HT1080 (cell line): ENCODE measurements around the gene SPATA1. TPM values are rescaled to one million over a fixed set of nuclear protein-coding genes. Genes with fewer than 3 reads are reported as not detected.

ENCODE experiments used
- DNase-seq: peaks from one replicate; pipeline ENCODE4 v3.0.0-alpha.2; 2015; ENCODE audit warnings: low read depth
- polyA plus RNA-seq, 2 experiments: library from polyadenylated mRNA; depleted of rRNA; stranded (reverse); fragments of >200 nt; gene quantifications; 2 replicates each; pipeline ENCODE4 v1.2.3, GENCODE V29; 2015
- total RNA-seq: library from RNA; depleted of rRNA; stranded (reverse); fragments of >200 nt; shearing (Covaris generic); gene quantifications from 2 replicates; pipeline ENCODE4 v1.2.3, GENCODE V29; 2014; rRNA removed

SPATA1 gene, protein sequence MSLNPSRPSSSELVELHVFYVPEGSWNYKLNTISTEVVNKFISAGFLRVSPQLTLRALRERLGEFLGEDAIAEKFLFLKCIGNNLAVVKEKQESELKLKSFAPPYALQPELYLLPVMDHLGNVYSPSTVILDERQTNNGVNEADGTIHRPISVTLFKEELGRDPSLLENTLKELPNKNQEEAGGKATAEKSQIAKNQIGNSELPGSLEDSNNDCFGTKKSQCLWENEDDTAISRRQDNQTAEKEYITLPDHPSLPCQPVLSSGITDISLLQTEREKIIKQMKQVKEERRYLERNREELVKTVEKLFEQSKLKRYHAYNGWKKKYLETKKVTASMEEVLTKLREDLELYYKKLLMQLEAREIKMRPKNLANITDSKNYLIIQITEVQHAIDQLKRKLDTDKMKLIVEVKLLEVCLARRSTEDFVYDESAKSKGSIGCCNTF
- 0.20 TPM in 1 of 2 replicates, not detected in the other for total RNA-seq
- 1.6 TPM in 1 of 2 replicates, not detected in the other for polyA plus RNA-seq (2015; cell fraction: cytosol; rRNA removed)
- 1.8 TPM in 1 of 2 replicates, not detected in the other for polyA plus RNA-seq (2015; cell fraction: nucleus; rRNA removed)

DNA sequence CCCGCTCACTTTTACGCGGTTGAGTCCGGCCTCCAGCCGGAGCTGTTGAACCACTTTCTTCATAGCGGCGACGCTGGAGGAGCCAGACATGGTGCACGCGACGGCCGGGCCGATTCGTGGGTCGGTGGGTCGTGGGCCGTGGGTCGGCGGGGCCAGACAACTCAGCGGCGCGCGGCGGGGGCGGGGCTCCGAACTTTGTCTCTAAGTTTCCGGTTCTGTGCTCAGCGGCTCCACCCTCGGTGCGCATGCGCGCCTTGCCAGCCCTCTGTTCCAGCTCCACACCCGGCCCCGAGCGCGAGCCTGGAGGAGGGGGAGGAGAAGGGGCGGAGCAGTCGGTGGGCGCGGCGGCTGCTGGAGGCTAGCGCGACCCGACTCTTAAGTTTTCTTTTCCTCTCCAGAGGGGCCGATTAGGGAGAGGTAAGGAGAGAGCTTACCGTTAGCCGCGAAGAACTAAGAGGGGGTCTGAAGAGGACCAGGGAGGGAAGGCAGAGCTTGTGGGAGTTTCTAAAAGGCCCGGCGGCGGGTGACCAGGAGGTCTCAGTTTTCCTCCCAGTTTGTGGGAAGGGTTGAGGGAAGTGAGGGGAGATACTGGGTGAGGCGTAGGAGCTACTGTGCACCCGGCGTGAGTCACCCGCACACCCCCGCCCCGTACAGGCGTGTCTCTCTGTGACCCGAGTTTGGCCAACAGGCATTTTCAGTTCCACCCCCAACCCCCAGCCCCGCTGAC lies at the start of gene SPATA1, which contains the start of gene GNG5:
Gene SPATA1 (plus strand): TSS at position 385 of the 727 bp plus-strand sequence. CDS start 9,974 bp downstream, outside the sequence.
Gene GNG5 (minus strand): TSS at position 580 of the 727 bp plus-strand sequence. CDS start 490 bp downstream, at position 90.
- DNase-seq = peak; percentile 95

DNA sequence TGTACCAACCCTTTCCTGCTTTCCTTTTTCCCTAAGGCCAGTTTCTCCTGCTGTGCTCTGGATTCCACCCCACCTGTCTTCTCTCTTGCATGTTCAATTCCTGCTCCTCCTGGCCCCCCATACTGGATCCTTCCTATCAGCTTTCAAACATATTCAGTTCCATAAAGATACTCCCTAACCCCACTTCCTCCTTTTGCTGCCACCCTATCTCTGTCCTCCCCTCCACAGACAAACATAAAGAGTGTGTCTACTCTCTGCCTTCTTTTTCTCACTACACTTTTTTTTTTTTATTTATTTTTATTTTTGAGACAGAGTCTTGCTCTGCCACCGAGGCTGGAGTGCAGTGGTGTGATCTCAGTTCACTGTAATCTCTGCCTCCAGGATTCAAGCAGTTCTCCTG lies 44.1 kb upstream of the SPATA1 start:
- no peak for DNase-seq

DNA sequence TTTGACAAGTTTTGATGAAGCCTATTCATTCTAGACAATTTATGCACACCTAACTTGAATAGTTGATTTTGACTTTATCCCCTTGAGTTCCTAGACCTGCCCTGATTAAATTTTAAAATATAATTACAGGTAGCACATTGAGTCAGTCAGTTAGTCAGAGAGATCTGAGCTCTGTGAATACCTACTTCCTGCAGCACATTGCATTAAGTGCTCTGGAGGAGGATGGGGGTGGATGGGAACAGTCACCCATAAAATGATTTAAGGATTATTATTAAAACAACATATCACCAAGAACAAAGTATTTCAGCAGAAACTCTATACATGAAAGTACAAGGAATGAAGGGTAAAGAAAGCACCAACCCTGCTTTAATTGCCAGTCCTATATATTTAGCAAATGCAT lies 38.9 kb upstream of the SPATA1 start:
- DNase-seq = no peak

DNA sequence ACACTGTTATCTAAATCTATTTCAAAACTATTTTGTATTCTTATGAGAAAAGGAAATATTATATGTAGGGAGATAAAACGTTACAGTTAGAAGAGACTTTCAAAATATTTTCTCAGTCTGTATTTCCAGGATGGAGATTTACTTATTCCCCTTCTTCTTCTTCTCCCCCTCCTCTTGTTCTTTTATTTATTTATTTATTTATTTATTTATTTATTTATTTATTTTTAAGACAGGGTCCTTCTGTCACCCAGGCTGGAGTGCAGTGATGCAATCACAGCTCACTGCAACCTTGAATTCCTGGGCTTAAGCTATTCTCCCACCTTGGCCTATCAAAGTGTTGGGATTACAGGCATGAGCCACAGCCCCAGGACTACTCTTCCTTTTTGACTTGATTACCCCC lies 30.0 kb upstream of the SPATA1 start:
- DNase-seq = no peak

DNA sequence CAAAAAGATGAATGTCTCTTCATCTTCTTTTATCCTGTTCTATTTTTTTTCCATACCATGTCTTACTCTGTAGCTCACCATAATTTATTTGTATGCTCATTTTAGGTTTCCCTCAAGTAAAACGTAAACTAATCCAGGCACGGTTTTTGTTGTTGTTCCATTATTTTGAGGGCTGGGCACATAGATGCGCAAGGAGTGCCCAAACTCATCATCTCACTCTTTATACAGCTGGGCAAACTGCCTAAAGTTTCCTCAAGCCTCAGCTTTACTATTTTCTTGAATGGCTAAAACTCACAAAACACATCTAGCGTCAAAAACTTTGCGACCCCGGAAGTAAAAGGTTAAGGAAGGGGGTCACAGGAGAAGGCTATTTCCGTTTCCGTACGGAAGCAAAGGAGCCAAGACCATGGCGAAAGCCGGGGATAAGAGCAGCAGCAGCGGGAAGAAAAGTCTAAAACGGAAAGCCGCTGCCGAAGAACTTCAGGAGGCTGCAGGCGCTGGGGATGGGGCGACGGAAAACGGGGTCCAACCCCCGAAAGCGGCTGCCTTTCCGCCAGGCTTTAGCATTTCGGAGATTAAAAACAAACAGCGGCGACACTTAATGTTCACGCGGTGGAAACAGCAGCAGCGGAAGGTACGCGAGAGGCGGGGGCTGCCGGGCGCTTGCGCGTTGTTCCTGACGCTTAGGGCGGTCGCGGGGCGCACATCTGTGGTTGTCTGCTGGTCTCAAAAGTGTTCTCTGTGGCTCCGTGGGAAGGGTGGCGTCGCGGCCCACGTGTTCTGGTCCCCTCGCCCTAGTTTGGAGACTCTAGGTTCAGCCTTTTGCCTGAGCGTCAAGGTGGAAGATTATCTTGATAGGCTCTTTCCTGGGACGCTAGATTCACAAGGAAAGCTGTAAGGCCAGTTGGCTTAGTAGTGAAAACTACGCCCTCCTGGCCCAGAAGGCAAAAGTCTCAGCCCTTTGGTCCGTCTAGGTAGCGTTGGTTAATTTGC lies 27.0 kb upstream of the SPATA1 start, which contains the start of gene RPF1:
Gene RPF1 (plus strand): TSS at position 391 of the 993 bp plus-strand sequence. CDS start 16 bp downstream, at position 407.
- DNase-seq = peak; percentile 78

DNA sequence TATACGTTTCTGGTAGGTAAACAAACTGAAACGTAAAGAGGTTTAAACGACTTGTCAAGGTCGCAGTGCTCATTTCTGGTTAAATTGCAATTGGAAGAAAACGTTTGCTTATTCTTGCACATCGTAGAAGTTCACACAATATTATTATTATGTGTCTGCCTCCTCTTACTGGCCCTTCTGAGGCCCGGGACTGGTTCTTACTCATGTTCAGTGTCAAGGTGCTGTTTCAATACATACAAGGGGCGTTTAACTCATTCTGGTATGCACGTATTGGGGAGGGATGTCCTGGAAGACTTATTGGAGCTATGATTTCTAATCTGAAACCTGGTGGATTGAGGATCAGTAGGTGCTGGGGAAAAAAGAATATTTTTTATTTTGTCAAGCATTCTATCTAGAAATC lies 26.2 kb upstream of the SPATA1 start:
- DNase-seq = no peak

DNA sequence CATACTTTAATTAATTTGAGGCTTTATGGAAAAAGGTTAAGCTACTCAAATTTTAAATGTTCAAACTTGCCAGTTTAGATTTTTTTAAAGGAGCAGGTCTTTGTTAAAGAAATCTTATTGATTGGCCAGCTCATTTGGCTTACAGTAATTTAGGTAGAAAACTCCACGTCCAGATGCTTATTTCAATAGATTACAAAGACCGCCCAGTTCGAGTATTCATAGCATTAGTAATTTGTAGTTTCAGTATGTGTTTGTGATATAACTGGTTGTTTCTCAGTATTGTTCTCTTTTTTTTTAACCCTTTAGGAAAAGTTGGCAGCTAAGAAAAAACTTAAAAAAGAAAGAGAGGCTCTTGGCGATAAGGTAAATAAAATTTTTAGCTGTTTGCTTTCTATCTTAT lies 25.5 kb upstream of the SPATA1 start:
- no peak for DNase-seq

DNA sequence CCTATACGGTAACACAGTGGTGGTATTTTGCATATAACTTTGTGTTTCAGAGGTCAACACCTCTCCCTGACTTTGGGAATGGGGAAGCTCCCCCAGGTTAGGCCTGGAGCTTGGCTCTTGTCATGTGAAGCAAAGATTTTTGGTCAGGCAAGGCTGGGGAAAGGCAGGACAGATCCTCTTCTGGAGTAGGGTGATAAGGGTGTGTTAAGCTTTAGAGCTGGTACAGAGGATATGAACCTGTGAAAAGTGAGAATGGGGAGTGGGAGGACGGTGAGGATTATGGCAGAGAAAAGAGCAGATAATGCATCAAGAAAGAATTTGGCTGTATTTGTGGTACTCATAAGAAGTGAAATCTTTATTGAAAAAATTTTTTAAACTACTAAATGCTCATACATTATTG lies 24.9 kb upstream of the SPATA1 start:
- DNase-seq = no peak

DNA sequence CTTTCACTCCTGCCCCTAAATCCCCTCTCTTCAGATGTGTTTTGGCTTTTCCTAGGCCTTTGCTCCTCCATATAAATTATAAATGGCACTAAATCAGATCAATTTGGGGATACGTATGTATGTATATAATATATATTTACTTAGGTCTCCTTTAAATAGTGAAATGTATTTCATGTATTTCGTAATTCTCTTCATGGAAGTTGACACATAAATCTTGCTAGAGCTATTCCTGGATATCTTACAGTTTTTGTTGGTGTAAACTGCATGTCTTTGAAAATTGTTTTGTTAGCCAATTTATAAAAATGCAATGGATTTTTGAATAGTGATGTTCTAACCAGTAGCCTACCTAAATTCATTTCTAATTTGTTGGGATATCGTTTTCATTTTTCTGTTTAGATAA lies 18.1 kb upstream of the SPATA1 start:
- no peak for DNase-seq

DNA sequence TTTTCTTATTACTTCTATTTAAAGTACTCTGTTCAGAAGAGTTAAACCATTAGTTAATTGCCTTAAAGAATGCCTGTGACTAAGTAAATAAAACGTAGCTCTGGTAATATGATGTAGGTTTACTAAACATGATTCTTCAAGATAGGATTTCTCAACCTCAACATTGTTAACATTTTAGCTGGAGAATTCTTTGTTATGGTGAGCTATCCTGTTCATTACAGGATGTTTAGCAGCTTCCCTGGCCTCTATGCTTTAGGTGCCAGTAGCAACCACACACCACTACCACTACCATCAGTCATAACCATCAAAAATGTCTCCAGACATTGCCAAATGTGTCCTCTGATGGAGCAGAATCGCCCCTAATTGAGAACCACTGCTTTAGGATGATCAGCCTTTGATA lies 16.4 kb upstream of the SPATA1 start:
- no peak for DNase-seq

DNA sequence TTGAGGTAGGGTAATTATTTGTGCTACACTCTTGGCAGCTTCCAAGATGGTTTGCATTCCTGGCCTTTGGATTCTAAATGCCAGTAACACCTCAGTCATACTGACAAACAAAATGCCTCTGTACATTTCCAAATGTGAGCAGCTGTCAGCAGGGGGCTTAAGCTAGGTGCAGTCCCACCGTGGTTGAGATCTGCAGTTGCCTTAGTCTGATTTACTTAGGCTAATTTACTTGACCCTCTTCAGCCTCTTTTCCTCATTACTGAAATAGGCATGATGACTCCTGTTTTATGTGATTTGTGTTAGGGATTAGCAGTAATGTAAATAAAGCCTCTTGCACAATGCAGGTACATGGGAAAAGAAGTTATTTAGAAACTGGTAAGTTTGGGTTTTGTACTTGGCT lies 13.5 kb upstream of the SPATA1 start:
- DNase-seq = no peak

DNA sequence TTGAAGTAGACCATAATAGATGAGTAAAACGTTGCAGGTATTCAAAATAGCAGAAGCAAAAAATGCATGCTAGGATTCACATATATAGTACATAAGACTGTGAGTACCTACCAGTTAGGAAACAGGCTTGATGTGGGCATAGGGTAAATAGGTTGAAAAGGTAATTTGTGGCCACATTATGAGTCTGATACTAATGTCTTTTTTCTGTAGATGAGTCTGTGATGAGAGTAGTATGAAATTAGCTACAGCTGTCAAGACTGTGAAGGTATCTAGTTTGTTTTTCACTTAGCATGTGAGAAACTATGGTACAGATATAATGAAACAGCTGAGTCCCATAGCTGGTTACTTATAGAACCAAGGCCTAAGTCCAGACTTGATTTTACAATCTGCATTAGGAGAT lies 12.4 kb upstream of the SPATA1 start:
- no peak for DNase-seq

DNA sequence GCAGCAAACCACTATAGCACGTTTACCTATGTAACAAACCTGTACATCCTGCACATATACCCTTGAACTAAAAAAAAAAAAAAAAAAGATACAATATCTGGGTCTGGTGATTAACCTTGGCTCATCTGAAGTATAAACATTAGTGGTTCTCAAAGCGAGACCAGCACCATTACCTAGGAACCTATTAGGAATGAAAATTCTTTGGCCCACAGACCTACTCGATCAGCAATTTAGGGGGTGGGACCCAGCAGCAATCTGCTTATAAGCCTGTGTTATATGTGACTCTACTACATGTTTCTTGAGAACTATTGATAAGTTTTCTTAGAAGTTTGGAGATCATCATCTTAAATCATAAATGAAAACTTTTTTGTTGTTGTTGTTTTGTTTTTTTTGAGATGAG lies 9.7 kb upstream of the SPATA1 start:
- no peak for DNase-seq

DNA sequence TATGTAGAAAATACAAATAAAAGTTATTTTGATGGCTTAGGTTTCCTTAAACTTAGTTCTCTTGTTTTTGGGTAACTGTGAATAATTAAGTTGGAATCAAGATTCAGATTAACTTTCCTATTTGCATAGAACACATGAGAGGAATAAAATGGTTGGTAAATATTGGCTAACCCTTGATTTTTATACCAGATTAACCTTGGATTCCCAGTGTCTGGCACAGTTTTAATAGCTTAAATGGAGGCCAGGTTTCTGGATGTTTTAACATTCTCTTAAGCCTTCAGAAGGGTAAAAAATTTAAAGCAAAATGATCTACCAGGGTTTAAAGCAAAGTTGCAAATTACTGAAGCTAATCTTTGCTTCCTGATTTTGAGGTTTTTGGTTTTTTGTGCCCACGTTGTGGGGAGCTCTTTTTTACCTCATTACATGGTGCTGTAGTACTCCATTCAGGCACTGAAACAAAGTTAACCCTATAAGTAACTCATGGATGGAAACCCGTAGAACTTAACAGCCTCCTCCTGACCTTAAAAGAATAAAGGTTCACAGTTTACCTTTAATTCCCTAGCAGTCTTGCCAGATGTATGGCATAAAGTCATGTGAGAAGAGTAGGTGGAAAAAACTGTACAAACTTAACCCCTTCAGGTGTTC lies 8.4 kb upstream of the SPATA1 start:
- DNase-seq = no peak

DNA sequence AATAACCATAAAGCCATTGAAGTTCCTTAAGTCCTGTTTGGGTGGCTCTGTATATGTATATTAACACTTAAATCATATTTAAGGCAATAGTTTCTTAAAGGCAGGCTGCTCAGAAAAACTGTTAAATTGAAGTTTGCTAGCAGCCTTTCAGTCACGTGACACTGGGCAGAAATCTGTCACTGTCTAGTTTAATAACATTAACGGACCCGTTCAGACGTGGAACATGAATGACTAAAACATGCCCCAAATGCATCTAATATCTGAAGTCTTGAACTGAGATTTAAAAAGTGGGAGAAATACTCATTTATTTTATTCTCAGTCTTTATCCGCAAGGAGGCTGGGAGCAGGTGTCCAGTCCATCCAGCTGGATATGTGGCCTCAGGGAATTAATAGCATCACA lies 3.3 kb upstream of the SPATA1 start:
- DNase-seq = no peak

DNA sequence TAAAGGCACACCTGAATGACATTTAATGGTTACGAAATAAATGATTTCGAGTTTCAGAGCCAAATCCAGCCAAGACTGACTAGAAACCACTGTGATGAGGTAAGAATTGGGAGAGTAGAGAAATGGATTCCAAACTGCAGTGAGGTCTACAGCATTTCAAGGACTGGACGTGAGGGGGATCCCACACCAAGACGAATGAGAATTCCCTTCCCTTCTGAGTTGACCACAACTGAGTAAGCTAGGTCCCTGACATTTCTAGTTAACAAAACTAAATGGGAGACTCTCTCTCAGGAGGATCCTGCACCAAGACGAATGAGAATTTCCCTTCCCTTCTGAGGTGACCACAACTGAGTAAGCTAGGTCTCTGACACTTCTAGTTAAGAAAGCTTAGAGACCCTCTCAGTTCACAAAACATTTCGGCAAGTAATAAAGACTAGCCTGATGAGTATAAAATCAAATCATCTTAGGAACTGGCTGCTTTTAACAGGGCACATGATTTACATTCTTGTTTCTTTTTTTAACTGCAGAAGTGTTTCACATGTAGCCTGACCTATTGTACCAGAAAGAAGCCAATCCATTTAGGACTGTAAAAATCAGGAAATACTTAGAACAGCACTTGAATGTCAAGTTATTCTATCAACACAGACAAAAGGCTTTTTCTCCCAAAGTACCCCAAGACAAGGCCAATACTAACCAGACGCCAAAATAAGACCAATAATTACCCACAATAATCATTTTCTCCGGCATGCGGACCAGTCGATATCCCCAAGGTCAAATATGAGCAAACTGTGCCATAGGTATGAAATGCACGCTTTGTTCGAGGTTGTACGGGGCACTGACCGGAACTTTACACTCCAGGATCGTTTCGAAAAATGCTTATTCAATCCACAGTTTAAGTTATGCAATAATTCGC lies 1.4 kb upstream of the SPATA1 start:
- peak; percentile 41 for DNase-seq

DNA sequence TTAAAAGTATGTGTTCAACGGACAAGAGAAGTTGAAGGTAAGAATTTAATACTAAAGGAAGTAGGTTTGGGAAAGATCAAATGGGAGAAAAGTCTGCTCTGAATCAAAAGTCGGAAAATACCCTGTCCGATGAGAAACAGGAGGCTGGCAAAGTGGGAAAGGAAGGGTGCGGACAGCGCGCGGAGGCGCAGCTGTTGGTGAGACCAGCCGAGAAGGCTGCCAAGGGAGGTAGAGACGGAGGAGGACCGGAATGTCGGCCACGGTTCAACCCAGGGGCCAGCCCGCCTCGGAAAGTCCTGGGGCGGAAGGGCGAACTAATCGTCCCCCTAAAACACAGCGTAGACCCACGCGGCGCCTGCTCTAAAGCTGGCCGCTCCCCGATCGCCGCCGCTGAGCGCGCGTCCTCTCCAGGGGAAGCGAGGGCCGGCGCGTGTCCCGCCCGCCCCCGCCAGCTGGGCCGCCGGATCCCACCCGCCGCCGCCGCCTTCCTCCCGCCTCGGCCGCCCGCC lies 639 bp upstream of the SPATA1 start:
- peak; percentile 54 for DNase-seq

DNA sequence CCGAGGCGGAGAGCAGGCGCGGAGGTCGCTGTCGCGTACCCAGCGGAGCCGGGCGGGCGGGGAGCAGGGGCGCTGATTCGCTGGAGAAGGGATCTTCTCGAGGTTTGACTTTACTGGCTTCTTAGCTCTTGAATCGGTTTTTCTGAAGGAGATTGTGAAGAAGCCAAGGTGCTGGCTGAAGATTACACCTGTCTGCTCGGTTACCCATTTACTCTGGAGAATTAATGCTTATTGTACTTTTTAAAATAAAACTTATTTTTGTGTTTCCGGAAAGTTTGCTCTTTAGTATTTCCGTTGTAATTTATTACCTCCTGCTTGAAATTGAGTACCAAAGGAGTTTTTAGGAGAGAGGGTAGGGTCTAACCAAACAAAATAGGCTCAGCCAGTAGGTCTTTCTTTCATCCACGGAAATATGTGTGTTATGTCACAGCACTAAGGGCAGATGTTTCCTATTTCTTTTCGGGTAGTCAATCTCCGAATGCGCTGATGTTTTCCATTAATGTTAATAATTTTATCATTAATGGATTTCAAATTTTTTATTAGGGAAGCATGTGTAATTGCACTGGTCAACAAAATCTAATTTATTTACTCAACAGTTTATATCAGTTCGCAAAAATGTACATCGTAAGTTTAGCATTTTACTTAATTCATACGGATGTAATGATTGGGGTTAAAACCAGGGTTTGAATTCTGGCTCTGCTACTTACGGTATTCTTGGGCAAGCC lies 705 bp downstream of the SPATA1 start:
- no peak for DNase-seq
